ENCODE measurements around the gene CLBA1.

GRCh38 chr14:105006831-105007592 lies 21.4 kb downstream of the CLBA1 start:
- no peak for TF ChIP-seq CTCF (IDR thresholded peaks at IDR 0.05; ENCODE audit: low read depth, low read length, poor library complexity, severe bottlenecking)
- TF ChIP-seq EZH2phosphoT487 (IDR thresholded peaks at IDR 0.05; ENCODE audit: borderline replicate concordance, low read length) = no peak

All from DOHH2 (cell line).